Measurements from ENCODE around the gene UBASH3A.

UBASH3A gene

GRCh38 chr21:42411891-42412635, 8.4 kb downstream of the UBASH3A start:
- DNase-seq, result no peak

- DNase-seq, result no peak
Measured at GRCh38 chr21:42412636-42412933, 8.9 kb downstream of the UBASH3A start.

GRCh38 chr21:42413093-42413492, 9.4 kb downstream of the UBASH3A start:
- DNase-seq, result no peak

GRCh38 chr21:42413500-42413899, 9.8 kb downstream of the UBASH3A start:
- no peak for DNase-seq

GRCh38 chr21:42414066-42414465, 10.4 kb downstream of the UBASH3A start:
- no peak for DNase-seq

- DNase-seq, result no peak
Measured at GRCh38 chr21:42414553-42414927, 10.8 kb downstream of the UBASH3A start.

GRCh38 chr21:42414928-42415769, 11.4 kb downstream of the UBASH3A start:
- DNase-seq, result no peak

GRCh38 chr21:42417533-42417932, 13.8 kb downstream of the UBASH3A start:
- no peak for DNase-seq

- DNase-seq, result no peak
Measured at GRCh38 chr21:42418886-42419285, 15.2 kb downstream of the UBASH3A start.

GRCh38 chr21:42419845-42420244, 16.1 kb downstream of the UBASH3A start:
- no peak for DNase-seq

GRCh38 chr21:42421018-42421793, 17.5 kb downstream of the UBASH3A start:
- no peak for DNase-seq

- DNase-seq, result no peak
Measured at GRCh38 chr21:42423197-42423675, 19.5 kb downstream of the UBASH3A start.

- DNase-seq, result no peak
Measured at GRCh38 chr21:42423685-42424084, 20.0 kb downstream of the UBASH3A start.

- DNase-seq, result no peak
Measured at GRCh38 chr21:42424914-42425541, 21.3 kb downstream of the UBASH3A start.

- no peak for DNase-seq
Measured at GRCh38 chr21:42425591-42425990, 21.9 kb downstream of the UBASH3A start.

GRCh38 chr21:42426424-42426823, 22.7 kb downstream of the UBASH3A start:
- no peak for DNase-seq

GRCh38 chr21:42426876-42427480, 23.3 kb downstream of the UBASH3A start:
- no peak for DNase-seq

- no peak for DNase-seq
Measured at GRCh38 chr21:42427809-42428419, 24.2 kb downstream of the UBASH3A start.

- no peak for DNase-seq
Measured at GRCh38 chr21:42429021-42429420, 25.3 kb downstream of the UBASH3A start.

- no peak for DNase-seq
Measured at GRCh38 chr21:42429856-42430255, 26.2 kb downstream of the UBASH3A start.

- DNase-seq, result no peak
Measured at GRCh38 chr21:42430521-42430920, 26.8 kb downstream of the UBASH3A start.

- DNase-seq, result no peak
Measured at GRCh38 chr21:42431196-42431595, 27.5 kb downstream of the UBASH3A start.

Data from NCI-H2081 (cell line).